Bronchial epithelial cell (primary cell): ENCODE results near the gene ZNRF3. TPM values are rescaled to one million over a fixed set of nuclear protein-coding genes. Genes with fewer than 3 reads are reported as not detected.
"Not testable (repeated sequence)": the region's sequence is repeated elsewhere in the genome, so short reads cannot be mapped to it uniquely, and the experiment has no call there.

ENCODE experiments used
- DNase-seq: peaks from one replicate; pipeline ENCODE4 v3.0.0-alpha.2; 2010; ENCODE audit warnings: low read depth
- FAIRE-seq: peaks from 2 replicates; lab custom pipeline; 2011; peaks lifted over from hg19 to GRCh38; lab: Jason Lieb, UNC
- H3K27me3 ChIP-seq: 2 replicates; pipeline ENCODE4 v1.5.1; 2011; ENCODE audit warnings: low read length; ENCODE audit not compliant: control insufficient read depth, insufficient read depth
- H3K36me3 ChIP-seq: 2 replicates; pipeline ENCODE4 v1.5.1; 2011; ENCODE audit warnings: low read length; ENCODE audit not compliant: control insufficient read depth, insufficient read depth
- H3K4me3 ChIP-seq: 2 replicates; pipeline ENCODE4 v1.5.1; 2011; ENCODE audit warnings: mild to moderate bottlenecking, low read depth, low read length, control low read depth
- total RNA-seq: library from RNA; depleted of rRNA; stranded (reverse); fragments of >200 nt; gene quantifications from 2 replicates; pipeline ENCODE4 v1.2.1, GENCODE V29; 2014
- TF ChIP-seq, protein P1 (sequence below): IDR thresholded peaks from 2 replicates; pipeline ENCODE4 v1.5.1; 2011; ENCODE audit warnings: mild to moderate bottlenecking, moderate library complexity, low read length, control low read depth, inconsistent platforms; ENCODE audit not compliant: insufficient read depth, severe bottlenecking

Gene ZNRF3
- total RNA-seq, 1 donor from 2014 or later: 3.4 TPM

DNA sequence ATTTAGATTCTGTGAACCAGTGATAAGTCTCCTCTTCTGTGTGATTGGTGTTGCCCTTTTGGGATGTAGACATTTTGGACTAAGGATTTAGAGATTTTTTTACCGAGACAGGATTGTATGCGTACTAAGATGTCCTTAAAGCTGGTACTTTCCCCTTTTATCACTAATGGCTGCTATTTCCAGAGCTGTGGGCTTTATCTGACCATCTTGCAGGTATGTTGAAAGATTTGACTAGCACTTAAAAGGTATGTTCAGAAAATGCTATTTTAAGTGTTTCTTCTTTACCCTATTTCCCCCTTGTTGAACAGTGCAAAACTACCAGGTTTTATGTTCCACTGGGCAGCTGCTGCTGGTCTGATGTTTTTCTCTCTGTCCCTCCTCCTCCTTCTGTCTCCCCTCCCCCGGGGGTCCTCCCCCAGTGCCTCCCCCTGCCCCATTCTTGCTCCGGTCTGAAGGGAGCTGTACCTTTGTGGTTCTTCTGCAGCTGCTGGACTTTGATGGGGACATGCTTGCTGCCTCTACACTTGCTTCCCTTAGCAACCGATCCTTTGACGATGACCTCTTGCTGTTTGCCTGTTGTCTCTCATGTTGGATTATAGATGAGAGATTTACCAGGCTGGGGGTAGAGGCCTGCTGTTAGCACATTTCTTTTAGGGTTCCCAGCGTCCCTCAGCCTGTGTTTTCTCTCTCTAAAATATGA lies 59.6 kb downstream of the ZNRF3 start:
- TF ChIP-seq, protein P1, sequence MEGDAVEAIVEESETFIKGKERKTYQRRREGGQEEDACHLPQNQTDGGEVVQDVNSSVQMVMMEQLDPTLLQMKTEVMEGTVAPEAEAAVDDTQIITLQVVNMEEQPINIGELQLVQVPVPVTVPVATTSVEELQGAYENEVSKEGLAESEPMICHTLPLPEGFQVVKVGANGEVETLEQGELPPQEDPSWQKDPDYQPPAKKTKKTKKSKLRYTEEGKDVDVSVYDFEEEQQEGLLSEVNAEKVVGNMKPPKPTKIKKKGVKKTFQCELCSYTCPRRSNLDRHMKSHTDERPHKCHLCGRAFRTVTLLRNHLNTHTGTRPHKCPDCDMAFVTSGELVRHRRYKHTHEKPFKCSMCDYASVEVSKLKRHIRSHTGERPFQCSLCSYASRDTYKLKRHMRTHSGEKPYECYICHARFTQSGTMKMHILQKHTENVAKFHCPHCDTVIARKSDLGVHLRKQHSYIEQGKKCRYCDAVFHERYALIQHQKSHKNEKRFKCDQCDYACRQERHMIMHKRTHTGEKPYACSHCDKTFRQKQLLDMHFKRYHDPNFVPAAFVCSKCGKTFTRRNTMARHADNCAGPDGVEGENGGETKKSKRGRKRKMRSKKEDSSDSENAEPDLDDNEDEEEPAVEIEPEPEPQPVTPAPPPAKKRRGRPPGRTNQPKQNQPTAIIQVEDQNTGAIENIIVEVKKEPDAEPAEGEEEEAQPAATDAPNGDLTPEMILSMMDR: no peak
- H3K27me3 ChIP-seq: no peaks in the 10 kb centered on the region
- no peak overlapping the region for H3K4me3 ChIP-seq
- FAIRE-seq (no peak), DNase-seq (no peak)
- H3K36me3 ChIP-seq: no peaks in the 10 kb centered on the region

DNA sequence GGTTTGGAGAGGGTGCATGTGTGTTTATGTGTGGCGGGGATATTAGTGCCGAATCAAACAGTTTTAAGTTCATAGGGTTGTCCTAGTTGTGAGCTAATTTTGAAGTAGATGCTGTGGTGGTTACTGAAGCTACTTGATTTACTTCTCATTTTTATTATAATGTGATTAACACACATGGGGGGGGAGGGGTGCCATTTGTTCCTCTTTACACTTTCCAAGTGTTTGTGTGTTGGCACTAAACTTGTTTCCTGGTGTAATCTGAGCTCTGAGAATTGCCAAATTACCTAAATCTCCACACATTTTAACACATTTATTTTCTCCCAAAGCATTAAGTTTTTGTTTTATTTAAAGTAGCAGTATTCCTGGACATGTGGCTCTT lies 60.1 kb downstream of the ZNRF3 start:
- Histone ChIP-seq H3K4me3 (no peak overlapping the region), H3K27me3 (no peaks in the 10 kb centered on the region)
- TF ChIP-seq, protein P1: no peak

DNA sequence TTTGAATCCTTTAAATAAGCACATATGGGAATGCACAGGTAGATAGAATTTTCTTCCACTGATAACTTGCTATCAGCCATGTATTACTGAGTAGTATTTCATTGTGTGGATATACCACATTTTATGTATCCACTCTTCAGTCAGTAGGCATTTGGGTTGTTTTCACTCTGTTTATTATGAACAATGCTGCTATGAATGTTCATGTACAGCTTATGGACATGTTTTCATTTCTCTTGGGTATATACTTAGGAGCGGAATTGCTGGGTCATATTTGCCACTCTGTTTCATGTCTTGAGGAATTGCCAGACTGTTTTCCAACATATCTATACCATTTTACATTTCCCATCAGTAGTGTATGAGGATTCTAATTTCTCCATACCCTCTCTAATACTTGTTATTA lies 63.8 kb downstream of the ZNRF3 start:
- Histone ChIP-seq H3K27me3 (no peaks in the 10 kb centered on the region), H3K4me3 (no peak overlapping the region), H3K36me3 (no peaks in the 10 kb centered on the region)
- DNase-seq (no peak), FAIRE-seq (no peak)
- TF ChIP-seq, protein P1: no peak

More for the DNA sequence above, 60.1 kb downstream of the ZNRF3 start:
- no peak for DNase-seq
- H3K36me3 ChIP-seq: no peaks in the 10 kb centered on the region
- no peak for FAIRE-seq

- H3K4me3 ChIP-seq: no peak overlapping the region
- FAIRE-seq (no peak), DNase-seq (no peak)
- H3K27me3 ChIP-seq: no peaks in the 10 kb centered on the region
- TF ChIP-seq, protein P1: no peak
- no peaks in the 10 kb centered on the region for H3K36me3 ChIP-seq
Observed at GRCh38 chr22:28948424-28948823, 65.1 kb downstream of the ZNRF3 start.

- DNase-seq, H3K27me3 ChIP-seq, H3K36me3 ChIP-seq, FAIRE-seq, H3K4me3 ChIP-seq: not testable (repeated sequence)
Observed at GRCh38 chr22:28948860-28949551, 65.6 kb downstream of the ZNRF3 start.

GRCh38 chr22:28949788-28950187 lies 66.4 kb downstream of the ZNRF3 start:
- TF ChIP-seq, protein P1: no peak
- H3K36me3 ChIP-seq: no peaks in the 10 kb centered on the region
- DNase-seq (no peak), FAIRE-seq (no peak)
- H3K4me3 ChIP-seq: no peak overlapping the region
- no peaks in the 10 kb centered on the region for H3K27me3 ChIP-seq
